Measurements from ENCODE around the gene RNF227.

RNF227 gene

DNA sequence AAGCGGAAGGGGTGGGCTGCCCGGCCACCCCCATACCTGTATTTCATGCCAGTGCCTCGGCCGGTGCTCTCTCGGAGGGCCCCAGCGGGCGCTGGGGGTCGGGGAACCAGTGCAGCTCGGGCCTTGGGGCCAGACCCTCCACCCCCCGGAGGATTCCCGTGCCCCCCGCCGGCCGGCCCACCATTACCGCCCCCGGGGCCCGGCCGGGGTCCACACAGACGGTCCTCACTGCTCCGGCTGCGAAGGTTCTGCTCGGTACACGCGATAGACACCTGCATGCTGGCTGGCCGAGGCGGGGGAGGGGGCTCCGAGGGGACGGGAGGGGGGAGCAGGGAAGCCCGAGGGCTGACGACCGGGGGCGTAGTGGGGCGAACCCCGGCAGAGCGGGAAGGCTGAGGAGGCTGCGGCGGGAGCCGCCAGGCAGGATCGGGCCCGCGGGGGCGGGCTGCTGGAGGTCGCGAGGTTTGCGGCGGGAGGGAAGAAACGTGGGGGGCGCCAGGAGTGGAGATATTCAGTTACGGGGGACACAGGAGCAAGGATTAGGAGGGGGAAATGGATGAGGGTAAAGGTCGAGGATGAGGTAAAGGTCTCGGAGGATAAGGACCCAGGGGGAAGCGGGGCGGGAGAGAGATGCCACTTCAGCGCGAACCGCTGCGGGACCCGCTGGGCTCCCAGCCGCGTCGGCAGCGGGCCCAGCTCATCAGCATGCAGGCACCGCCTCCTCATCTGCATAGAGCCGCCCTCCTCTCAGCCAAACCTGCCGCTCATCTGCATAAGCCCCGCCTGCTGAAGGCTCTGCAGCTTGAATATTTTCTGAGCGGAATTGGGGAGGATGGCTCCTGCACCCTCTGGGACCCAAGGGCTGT is 13.3 kb upstream of the RNF227 start, which contains the start of gene KCNAB3:
Gene KCNAB3, minus strand, starts transcription at position 699 of the 866 bp plus-strand sequence. Its CDS starts 421 bp downstream, at position 278.
- DNase-seq = no peak

DNA sequence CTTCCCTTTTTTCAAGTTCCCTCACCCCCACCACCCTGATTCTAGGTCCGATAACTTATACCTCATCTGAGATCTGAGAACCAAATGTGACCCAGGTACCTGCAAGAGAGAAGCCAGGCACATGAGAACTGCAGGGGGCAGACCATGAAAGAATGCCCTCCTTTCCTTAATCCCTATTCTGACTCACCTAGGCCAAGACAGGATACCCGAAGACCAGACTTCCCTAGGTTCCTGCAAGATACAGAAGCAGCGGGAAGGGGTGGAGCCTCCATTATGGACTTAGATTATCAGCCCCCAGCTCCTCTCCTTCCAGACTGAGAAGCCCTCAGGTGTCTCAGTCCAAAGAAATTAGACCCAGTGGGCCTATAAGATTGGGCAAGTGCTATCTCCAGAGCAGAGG is 11.5 kb upstream of the RNF227 start:
- no peak for DNase-seq

DNA sequence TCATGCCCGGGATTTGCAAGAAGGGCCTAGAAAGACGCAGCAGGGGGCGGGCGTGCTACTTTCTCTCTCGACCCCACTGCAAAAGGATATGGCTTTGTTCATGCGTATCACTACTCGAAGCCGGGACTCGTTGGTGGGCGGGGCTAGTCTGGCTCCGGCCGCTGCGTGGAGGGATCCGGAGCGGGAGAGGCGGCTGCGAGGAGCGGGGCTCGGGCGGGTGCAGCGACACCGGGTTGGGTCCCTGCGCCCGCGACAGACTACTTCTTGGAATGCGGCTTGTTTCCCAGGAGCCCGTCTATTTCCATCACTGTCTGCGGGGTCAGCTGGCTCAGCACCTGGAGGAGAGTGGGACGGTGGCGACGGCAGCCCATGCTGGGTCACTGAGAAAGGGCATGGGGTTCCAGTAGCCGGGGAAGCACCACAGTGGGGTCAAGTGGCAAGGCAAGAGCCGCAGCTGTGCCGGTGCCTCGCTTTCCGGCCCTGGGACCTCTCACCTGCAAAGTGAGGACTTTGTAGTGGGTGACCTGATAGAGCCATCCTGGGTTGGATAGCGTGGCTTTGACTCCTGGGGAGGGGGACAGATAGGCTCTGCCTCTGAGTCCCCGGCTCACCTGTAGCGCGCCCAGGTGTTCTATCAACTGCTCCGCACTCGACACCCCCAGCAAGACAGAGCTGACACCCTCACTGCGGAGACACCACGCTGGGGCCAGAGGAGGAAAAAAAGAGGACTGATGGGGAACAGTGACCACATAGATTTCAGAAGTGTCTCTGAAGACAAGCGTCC is 6.9 kb upstream of the RNF227 start:
- DNase-seq = no peak

DNA sequence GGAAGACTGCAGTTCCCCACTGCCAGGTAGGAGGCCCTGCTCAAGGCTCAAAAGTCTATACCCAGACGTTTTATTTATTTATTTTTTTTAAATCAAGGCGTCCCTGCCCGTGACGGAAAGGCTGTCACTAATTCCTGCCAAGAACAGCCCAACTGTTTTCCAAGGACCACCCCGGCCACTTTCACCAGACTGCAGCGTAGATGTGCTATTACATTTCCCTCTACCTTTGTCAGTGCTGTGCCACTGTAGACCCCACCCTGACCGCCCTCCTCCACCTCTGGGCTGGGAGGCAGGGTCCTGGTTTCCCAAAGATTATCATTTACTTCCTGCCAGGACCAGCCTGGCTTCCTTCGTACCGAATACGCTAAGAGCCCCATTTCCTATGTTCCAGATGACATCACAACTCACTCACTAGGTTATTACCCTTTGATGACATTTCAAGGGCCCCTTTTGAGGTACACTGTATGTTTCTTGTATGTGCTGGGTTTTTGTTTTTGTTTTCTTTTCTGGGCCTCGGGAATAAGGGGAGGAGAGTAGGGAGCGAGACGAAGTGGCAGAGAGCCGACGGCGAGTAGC is 6.3 kb upstream of the RNF227 start:
- no peak for DNase-seq

DNA sequence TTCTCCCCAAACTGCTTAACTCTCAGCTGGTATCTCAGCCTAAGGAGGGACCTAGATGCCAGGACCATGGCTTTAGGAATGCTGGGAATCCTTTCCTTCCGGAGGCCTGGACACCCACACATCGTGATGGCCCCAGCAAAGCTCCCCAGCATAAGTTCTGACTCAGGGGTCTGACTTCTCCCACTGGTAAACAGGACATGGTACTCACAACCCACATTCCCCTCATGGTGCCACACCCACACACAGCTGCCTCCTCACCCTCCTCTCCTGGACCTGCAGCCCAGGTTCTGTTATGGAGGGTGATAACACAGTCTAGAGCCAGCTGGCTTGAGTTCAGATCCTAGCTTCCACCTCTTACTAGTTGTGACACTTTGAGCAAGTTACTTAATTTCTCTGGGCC is 719 bp upstream of the RNF227 start:
- no peak for DNase-seq

- DNase-seq = no peak
Observed at GRCh38 chr17:7916385-7916682, 245 bp upstream of the RNF227 start.

GRCh38 chr17:7915179-7915610 is 894 bp downstream of the RNF227 start:
- no peak for DNase-seq

- DNase-seq = no peak
Observed at GRCh38 chr17:7912927-7913524, 3.1 kb downstream of the RNF227 start.

GRCh38 chr17:7911116-7911515 is 5.0 kb downstream of the RNF227 start:
- DNase-seq = no peak

- DNase-seq = no peak
Observed at GRCh38 chr17:7910711-7911110, 5.4 kb downstream of the RNF227 start.

DNA sequence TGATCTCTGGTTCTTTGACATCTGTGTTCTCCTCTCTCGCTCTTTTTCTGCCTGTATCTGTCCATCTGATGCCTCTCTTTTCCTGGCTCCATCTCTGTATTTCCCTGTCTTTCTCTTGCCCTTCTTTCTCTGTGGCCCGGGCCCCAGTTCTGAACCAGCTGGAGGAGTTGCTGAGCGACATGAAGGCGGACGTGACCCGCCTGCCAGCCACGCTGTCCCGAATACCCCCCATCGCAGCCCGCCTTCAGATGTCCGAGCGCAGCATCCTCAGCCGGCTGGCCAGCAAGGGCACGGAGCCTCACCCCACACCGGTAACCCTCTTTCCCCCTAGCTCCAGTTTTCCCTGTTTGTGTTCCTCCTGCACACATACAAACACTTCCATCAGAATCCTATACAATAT is 5.8 kb downstream of the RNF227 start:
- no peak for DNase-seq

DNA sequence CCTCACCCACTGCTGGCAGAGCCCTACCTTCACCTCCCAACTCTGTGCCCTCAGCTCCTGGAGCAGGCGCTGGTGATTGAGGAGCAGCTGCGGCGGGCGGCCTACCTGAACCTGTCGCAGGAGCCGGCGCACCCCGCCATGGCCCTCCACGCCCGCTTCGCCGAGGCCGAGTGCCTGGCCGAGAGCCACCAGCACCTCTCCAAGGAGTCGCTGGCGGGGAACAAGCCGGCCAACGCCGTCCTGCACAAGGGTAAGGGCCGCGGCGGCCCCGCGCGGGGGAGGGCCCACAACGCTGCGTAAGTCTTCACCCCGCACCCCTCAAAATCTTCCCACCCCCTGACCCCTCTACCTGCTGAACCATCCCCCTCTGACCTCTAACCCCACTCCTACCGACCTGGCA is 7.0 kb downstream of the RNF227 start:
- DNase-seq = no peak

DNA sequence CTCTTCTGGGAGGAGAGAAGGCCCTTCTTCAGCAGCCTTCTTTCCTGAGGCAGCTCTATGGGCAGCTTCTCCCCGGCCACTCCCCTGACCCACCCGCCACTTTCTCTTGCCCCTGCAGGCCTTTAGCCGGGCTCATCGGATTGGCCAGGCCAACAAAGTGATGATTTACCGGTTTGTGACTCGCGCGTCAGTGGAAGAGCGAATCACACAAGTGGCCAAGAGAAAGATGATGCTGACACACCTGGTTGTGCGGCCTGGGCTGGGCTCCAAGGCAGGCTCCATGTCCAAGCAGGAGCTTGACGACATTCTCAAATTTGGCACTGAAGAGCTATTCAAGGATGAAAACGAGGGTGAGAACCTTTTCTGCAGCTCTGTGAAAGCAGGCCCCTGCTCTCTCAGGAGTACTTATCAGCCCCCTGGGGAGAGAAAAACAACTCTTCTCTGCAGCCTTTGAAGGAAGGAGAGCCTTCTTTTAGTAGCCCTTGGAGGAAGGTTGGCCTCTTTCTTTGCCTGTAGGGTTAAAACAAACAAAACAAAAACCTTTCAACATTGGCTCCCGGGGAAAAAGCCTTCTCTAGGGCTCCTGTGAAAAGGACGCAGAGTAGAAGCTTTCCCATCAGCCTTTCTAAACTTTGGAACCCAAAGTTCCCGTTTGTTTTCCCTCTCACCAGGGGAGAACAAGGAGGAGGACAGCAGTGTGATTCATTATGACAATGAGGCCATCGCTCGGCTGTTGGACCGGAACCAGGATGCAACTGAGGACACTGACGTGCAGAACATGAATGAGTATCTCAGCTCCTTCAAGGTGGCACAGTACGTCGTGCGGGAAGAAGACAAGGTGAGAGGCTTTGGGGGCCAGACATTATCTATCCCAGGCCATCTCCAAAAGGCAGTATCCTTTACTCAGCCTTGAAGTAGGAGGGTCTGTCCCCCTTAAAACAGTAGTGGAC is 12.7 kb downstream of the RNF227 start:
- no peak for DNase-seq

- DNase-seq = no peak
Observed at GRCh38 chr17:7897773-7898172, 18.3 kb downstream of the RNF227 start.

DNA sequence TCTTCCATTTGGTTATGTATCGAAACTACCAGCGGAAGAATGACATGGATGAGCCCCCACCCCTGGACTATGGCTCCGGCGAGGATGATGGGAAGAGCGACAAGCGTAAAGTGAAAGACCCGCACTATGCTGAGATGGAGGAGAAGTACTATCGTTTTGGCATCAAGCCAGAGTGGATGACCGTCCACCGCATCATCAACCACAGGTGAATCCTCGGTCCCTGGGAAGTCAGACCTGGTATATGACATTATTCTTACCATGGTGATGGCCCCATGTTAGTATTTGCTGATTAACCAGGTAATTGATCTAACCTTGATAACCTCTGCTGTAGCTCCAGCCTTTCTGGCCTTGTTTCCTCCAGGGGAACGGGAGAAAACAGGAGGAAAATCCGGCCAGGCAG is 19.0 kb downstream of the RNF227 start:
- no peak for DNase-seq

DNA sequence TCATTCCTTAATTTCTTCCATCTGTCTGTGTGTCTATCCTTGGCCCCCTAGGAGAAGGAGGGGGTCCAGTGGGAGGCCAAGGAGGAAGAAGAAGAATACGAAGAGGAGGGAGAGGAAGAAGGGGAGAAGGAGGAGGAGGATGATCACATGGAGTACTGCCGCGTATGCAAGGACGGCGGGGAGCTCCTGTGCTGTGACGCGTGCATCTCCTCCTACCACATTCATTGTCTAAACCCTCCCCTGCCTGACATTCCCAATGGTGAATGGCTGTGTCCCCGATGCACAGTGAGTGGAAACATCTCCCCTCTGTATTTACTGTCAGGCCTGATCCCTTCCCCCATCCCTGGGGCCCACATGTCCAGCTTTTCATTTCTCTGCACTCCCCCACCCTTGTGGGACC is 21.2 kb downstream of the RNF227 start:
- DNase-seq = no peak

DNA sequence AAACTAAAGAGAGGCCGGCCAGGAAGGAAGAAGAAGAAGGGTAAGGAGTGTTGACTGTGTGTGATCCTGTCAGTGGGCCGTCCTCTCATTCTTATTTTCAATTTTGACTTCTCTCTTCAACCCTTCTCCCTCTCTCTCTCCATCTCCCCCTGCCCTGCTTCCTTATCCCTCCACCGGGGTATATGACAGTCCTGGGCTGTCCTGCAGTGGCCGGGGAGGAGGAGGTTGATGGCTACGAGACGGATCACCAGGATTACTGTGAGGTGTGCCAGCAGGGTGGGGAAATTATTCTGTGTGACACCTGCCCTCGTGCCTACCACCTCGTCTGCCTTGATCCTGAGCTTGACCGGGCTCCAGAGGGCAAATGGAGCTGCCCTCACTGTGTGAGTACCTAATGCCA is 21.9 kb downstream of the RNF227 start:
- no peak for DNase-seq

- DNase-seq = no peak
Observed at GRCh38 chr17:7893187-7893880, 22.8 kb downstream of the RNF227 start.

GRCh38 chr17:7889166-7889955 is 26.7 kb downstream of the RNF227 start:
- peak; percentile 72 for DNase-seq

- no peak for DNase-seq
Observed at GRCh38 chr17:7888184-7888920, 27.7 kb downstream of the RNF227 start, which contains the start of gene CHD3. Gene CHD3 (plus strand): TSS chr17:7888789. CDS start chr17:7889001, 212 bp downstream.

Data from 8988T (cell line).